Right lobe of liver (tissue), 4 donors: ENCODE results near the gene MMP15.

Experiments used
- POLR2A ChIP-seq: fragments of 450-650 bp; IDR thresholded peaks from one replicate; pipeline ENCODE4 v1.6.1; 2017; ENCODE audit warnings: antibody characterized with exemption, mild to moderate bottlenecking
- TF ChIP-seq, protein P1 (sequence below), 4 donors: fragments of 200-600 bp in 3 of 4; fragments of 450-650 bp in 1 of 4; IDR thresholded peaks; one replicate each; pipeline versions ENCODE4 v1.5.1 to v1.8.0; 2016 to 2022; ENCODE audit warnings: antibody characterized with exemption in 4 of 4, mild to moderate bottlenecking in 2 of 4
- donor health status: DM: no; HTN: no; CAD: no.
- donor health status: DM: no; HTN: no; CAD: no.
- donor health status: DM: no; HTN: yes; CAD: no.

GRCh38 chr16:58047557-58048348 lies 22.2 kb downstream of the MMP15 start:
- TF ChIP-seq POLR2A, result no peak
- TF ChIP-seq, protein P1, sequence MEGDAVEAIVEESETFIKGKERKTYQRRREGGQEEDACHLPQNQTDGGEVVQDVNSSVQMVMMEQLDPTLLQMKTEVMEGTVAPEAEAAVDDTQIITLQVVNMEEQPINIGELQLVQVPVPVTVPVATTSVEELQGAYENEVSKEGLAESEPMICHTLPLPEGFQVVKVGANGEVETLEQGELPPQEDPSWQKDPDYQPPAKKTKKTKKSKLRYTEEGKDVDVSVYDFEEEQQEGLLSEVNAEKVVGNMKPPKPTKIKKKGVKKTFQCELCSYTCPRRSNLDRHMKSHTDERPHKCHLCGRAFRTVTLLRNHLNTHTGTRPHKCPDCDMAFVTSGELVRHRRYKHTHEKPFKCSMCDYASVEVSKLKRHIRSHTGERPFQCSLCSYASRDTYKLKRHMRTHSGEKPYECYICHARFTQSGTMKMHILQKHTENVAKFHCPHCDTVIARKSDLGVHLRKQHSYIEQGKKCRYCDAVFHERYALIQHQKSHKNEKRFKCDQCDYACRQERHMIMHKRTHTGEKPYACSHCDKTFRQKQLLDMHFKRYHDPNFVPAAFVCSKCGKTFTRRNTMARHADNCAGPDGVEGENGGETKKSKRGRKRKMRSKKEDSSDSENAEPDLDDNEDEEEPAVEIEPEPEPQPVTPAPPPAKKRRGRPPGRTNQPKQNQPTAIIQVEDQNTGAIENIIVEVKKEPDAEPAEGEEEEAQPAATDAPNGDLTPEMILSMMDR (IDR thresholded peaks at IDR 0.05), result no peak
